GM20000 (cell line): ENCODE results near the gene RGS19.

Source experiments
- DNase-seq: peaks from one replicate; pipeline ENCODE4 v3.0.0; 2012; ENCODE audit warnings: low spot score
- TF ChIP-seq, protein P1 (sequence below): IDR thresholded peaks from 2 replicates; pipeline ENCODE4 v1.5.1; 2012; ENCODE audit warnings: mild to moderate bottlenecking, control low read depth; ENCODE audit errors: extremely low read depth, missing control alignments

Gene RGS19

DNA sequence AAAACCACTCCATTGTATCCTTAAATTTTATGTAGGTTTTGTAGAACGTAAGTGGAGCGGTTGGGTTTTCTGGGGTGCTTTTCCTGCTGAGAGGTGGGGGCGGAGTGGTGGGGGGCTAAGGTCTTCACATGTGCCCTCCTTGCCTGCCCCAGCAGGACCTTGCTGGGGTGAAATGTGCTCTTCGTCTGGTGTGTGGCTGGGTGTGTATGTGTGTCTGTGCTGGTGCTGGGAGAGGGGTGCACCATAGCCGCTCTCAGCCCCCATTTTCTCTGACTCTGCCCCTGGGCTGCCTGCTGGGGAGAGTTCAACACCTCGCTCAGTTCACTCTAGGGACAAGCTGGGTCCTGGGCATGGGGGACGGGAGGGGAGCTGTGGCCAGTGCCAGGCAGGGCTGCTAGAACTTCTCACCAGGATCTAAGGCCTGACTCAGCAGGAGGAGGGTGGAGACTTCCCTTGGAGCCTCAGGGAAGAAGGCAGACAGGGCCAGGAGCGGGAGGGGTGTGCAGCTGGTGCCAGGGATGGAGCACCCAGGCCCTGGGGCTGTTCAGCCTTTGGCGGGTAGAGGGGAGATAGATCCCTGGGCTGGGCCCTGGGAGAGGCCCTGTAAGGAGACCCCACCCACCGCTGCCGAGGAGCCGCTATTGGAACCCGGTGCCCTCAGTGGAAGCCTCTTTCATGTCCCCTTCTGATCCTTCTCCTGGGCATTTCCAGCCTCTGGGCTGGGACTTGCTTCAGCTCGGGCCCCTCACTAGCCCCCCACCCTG, 34.7 kb downstream of the RGS19 start:
- TF ChIP-seq, protein P1, sequence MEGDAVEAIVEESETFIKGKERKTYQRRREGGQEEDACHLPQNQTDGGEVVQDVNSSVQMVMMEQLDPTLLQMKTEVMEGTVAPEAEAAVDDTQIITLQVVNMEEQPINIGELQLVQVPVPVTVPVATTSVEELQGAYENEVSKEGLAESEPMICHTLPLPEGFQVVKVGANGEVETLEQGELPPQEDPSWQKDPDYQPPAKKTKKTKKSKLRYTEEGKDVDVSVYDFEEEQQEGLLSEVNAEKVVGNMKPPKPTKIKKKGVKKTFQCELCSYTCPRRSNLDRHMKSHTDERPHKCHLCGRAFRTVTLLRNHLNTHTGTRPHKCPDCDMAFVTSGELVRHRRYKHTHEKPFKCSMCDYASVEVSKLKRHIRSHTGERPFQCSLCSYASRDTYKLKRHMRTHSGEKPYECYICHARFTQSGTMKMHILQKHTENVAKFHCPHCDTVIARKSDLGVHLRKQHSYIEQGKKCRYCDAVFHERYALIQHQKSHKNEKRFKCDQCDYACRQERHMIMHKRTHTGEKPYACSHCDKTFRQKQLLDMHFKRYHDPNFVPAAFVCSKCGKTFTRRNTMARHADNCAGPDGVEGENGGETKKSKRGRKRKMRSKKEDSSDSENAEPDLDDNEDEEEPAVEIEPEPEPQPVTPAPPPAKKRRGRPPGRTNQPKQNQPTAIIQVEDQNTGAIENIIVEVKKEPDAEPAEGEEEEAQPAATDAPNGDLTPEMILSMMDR: no peak
- DNase-seq: no peak

DNA sequence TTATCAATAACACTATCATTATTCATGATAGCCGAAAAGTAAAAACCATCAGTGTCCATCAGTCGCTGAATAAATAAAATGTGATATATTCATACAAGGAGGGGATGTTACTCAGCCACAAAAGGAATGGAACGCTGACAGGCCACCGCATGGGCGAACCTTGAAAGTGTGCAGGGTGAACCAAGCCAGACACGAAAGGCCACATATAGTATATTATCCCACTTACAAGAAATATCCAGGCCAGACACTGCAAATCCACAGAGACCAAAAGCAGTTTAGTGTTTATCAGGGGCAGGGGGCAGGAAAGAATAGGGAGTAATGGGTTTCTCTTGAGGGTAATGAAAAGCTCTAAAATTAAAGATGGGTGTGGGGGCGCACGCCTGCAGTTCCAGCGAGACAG, 35.5 kb downstream of the RGS19 start:
- TF ChIP-seq, protein P1: no peak
- no peak for DNase-seq

DNA sequence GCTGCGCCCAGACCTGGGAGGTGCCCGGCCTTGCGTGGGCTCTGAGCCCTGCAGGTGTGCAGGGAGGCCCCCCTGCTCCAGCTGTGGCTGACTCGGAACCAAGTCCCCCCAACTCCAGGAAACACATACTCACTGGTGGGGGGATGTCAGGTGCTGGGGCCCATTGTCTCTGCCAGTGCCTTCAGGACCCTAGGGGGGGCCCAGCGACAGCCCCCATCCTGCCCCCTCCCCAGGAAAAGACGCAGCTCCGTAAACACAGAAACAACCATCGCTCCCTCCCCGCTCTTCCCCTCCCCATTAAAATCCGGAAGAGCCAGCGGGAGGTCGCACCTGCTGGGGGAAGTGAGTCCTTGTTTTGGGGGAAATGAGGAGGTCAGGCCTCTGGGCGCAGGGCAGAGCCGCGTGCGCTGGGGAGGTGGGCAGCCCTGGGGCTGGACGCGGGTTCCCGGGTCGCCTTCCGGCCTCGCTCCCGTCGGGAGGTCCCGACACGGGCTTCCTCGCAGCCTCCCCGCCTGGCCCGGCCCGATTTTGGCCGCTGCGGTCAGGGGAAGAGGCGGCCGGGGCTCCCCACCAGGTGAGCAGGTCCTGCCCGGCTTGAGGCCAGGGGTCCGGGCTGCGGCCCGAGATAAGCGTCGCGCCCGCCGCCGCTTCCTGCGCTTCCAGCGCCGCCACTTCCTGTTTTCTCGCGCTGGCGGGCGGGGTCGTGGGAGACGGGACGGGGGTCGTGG, 37.1 kb downstream of the RGS19 start:
- DNase-seq: no peak
- TF ChIP-seq, protein P1: no peak

DNA sequence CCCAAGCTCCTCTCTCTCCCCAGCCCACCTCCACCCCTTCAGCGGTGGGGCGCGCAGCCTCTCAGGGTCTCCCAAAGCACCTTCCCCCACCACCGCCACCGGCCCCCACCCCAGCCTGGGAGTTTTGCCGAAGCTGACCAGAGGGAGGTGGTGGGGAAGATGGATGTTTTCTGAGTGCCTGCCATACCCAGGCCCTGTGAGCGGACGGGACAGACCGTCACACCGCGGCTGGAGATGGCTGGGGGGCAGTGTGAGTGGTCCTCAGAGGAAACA, 37.6 kb downstream of the RGS19 start:
- TF ChIP-seq, protein P1: no peak
- no peak for DNase-seq

DNA sequence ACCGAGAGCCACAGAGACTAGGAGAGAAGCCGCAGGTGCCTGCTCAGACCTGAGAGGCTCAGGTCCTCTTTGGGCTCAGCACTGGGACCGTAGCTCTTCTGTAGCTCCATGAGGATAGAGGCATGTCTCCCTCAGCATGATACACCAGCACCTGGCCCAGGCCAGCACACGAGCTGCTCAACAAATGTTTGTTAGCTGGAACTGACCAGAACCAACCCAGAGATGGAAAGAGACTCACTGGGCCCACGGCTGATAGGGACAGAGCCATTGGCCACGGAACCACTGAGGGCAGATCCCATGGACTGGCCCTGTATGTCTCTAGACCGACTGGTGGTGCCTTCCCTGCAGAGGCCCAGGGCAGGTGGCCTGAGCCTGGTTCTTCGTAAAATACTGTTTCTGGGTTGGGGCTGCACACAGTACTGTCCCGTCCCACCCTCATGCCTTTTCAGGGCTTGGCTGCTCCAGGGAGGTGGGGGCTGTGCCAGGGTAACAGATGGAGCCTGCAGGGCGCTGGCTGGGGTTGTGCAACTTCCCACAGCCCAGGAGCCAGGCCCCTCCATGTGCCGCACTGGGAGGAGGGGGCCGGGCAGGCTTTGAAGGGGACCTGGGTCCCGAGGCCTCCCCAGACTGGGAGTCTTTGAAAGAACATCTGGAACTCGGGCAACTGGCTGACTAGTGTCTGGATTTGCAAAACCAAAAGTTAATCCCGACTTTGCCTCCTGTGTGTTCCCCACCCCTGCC, 38.1 kb downstream of the RGS19 start:
- DNase-seq: no peak
- TF ChIP-seq, protein P1: no peak

DNA sequence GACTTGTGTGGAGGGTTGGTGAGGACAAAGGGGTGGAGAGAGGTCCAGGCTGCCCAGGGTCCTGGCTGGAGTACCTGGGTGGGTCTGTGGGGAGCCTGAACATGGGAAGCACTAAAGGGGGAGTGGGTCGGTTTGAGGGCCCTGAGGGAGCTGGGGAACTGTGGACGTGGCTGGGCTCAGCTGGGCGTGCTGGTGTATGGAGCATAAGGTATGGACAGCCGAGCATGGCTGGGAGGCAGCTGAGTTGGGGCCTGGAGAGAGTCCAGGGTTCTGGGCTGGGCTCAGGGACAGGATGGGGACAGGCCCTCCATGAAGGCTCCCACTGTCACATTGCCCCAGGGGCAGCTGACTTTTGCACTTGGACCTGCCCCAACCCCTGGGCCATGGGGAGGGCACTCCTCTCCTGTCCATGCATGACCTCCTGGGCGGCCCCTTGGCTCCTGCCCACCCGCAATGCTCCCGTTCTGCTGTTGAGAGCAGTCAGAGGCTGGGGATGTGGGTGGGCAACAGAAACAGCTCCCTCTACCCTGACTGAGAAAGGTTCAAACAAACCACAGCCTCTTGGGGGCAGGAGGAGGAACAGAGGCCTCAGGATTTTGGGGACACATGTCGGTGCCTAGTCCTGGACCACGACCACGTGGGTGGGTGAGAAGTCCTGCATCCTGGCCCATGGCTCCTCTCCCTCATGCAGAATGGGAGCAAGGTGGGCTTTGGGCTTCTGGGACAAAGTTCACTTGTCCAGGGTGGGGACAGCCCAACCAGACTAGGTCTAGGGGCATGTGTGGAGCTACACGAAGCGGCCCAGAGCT, 38.9 kb downstream of the RGS19 start:
- TF ChIP-seq, protein P1: no peak
- no peak for DNase-seq
